Adrenal gland (tissue), 12 donors: ENCODE measurements around the gene CSNK1A1. TPM values are rescaled to one million over a fixed set of nuclear protein-coding genes. Genes with fewer than 3 reads are reported as not detected.
A peak's percentile ranks its signal among the peaks of the same experiment; 100 is the strongest.

Experiments used
- DNase-seq, 7 donors: peaks; one replicate each; pipeline ENCODE4 v3.0.0-alpha.2; 2019 to 2020
- H3K27ac ChIP-seq, 5 donors: fragments of 200-600 bp; sonication (generic) in 4 of 5; 1 replicate in 3 of 5; 2 replicates in 2 of 5; pipeline versions ENCODE4 v1.5.1 to v1.8.0; 2016 to 2020; ENCODE audit warnings: mild to moderate bottlenecking in 1 of 5
- H3K27me3 ChIP-seq: fragments of 200-600 bp; 2 replicates; pipeline ENCODE4 v1.8.0; 2021
- H3K36me3 ChIP-seq, 2 donors: fragments of 200-600 bp; replicated peaks in 1 of 2; 1 replicate in 1 of 2; 2 replicates in 1 of 2; pipeline versions ENCODE4 v1.5.1 to v1.8.0; 2018 to 2022
- H3K4me1 ChIP-seq, 2 donors: fragments of 200-600 bp; replicated peaks in 1 of 2; 1 replicate in 1 of 2; 2 replicates in 1 of 2; pipeline versions ENCODE4 v1.5.1 to v1.8.0; 2018 to 2021
- H3K4me3 ChIP-seq, 4 donors: fragments of 200-600 bp; sonication (generic) in 3 of 4; one replicate each; pipeline ENCODE4 v1.5.1; 2016 to 2018
- H3K9me3 ChIP-seq, 3 donors: fragments of 200-600 bp; sonication (generic) in 1 of 3; replicated peaks in 1 of 3; 1 replicate in 2 of 3; 2 replicates in 1 of 3; pipeline versions ENCODE4 v1.5.1 to v1.8.0; 2016 to 2021
- CTCF ChIP-seq, 6 experiments: fragments of 450-650 bp in 4 of 6; fragments of 200-600 bp in 2 of 6; sonication (generic) in 1 of 6; IDR thresholded peaks; 1 replicate in 5 of 6; 2 replicates in 1 of 6; pipeline versions ENCODE4 v1.5.1 to v1.8.0; 2016 to 2021; ENCODE audit warnings: antibody characterized with exemption in 6 of 6, mild to moderate bottlenecking in 2 of 6, moderate library complexity in 1 of 6
- POLR2A ChIP-seq, 2 donors: fragments of 450-650 bp; IDR thresholded peaks; one replicate each; pipeline ENCODE4 v1.6.1; 2017; ENCODE audit warnings: antibody characterized with exemption in 2 of 2, mild to moderate bottlenecking in 2 of 2, moderate library complexity in 1 of 2
- WGBS, 4 donors: extraction: QIAGEN DNeasy Blood & Tissue Kit in 2 of 4; methylation state at CpG; one replicate each; pipeline versions ENCODE4 v1.1.5 to v1.1.7; 2013 to 2017; 5-methylcytosine and 5-hydroxymethylcytosine counted together
- intact Hi-C, 2 donors: fragments of 100-400 bp; cut with DNase I; formaldehyde crosslinking; loops; one replicate each; pipeline versions ENCODE4 v1.14.1 to v1.15.0; 2022 to 2023
- polyA plus RNA-seq, 3 donors: library from polyadenylated mRNA; stranded (reverse); fragments of 200-250 nt in 2 of 3; fragments of 350-450 nt in 1 of 3; fragmentation: Illumina TruSeq in 1 of 3; extraction: RNeasy Lipid Tissue Mini Kit (QIAGEN cat#74804) in 1 of 3; gene quantifications; one replicate each; pipeline ENCODE4 v1.2.3, GENCODE V29; 2013 to 2014
- total RNA-seq, 9 donors: library from RNA; depleted of rRNA in 4 of 9; stranded (reverse); fragments of >200 nt in 4 of 9; fragments of 120-200 nt in 1 of 9; fragmentation: NEBNext Ultra II Directional in 1 of 9; extraction: Animal tissue kit (Norgen Biotek cat#: 25700) in 1 of 9; gene quantifications; one replicate each; pipeline versions ENCODE4 v1.1.0 to v1.2.4, GENCODE V29; 2013 to 2023
- donor health status: healthy with polysubstance abuse.
- donor health status: Bipolar disorder and iron deficiency.
- donor health status: DM: yes; HTN: yes; CAD: no.
- donor health status: DM: no; HTN: no; CAD: no.
- donor health status: DM: no; HTN: no; CAD: no.
- donor health status: DM: yes; HTN: yes; CAD: no.

Gene CSNK1A1
- total and polyA plus RNA-seq, 12 donors = 51.0 to 301 (median 220) TPM

- H3K4me1 ChIP-seq = peaks cover 6 to 19% of the 10 kb centered on the region in 2 donors
- WGBS, 4 donors = 90 to 94% (median 93%) methylated on average over 18 of the region's 18 CpGs
- H3K4me3 ChIP-seq = no peak overlapping the region
- no peak for TF ChIP-seq POLR2A (IDR thresholded peaks at IDR 0.05)
- TF ChIP-seq CTCF (IDR thresholded peaks at IDR 0.05) = no peak
- no peak overlapping the region for H3K27ac ChIP-seq
- no peaks in the 10 kb centered on the region for H3K27me3 ChIP-seq
- intact Hi-C loops = no loop called here
- no peak for DNase-seq
- no peaks in the 10 kb centered on the region for H3K9me3 ChIP-seq
- peaks cover 0 to 9% of the 10 kb centered on the region in 2 donors for H3K36me3 ChIP-seq
Measured at GRCh38 chr5:149552553-149553160, 1.4 kb upstream of the CSNK1A1 start.

GRCh38 chr5:149552038-149552494 is 827 bp upstream of the CSNK1A1 start:
- Histone ChIP-seq H3K4me1 (peaks cover 12 to 24% of the 10 kb centered on the region in 2 donors), H3K27ac (peak overlapping the region; percentile 55 to 100 (median 99)), H3K9me3 (no peaks in the 10 kb centered on the region), H3K36me3 (peaks cover 0 to 14% of the 10 kb centered on the region in 2 donors), H3K27me3 (no peaks in the 10 kb centered on the region), H3K4me3 (peak overlapping the region in 2 of 4 donors; percentile 66 to 98)
- TF ChIP-seq CTCF (IDR thresholded peaks at IDR 0.05) = peak in 1 of 6 experiments; percentile 41
- no peak for TF ChIP-seq POLR2A (IDR thresholded peaks at IDR 0.05)
- no peak for DNase-seq
- intact Hi-C loops = no loop called here
- 25 to 35% (median 27%) methylated on average over 6 of the region's 6 CpGs for WGBS, 4 donors

- WGBS, 4 donors = 0 to 1% (median 0%) methylated on average over 15 to 40 of the region's 40 CpGs
- intact Hi-C loops = no loop called here
- Histone ChIP-seq H3K9me3 (no peaks in the 10 kb centered on the region), H3K4me1 (peaks cover 14 to 37% of the 10 kb centered on the region in 2 donors), H3K36me3 (peaks cover 0 to 27% of the 10 kb centered on the region in 2 donors), H3K27ac (peak overlapping the region; percentile 84 to 100 (median 99)), H3K4me3 (peak overlapping the region; percentile 62 to 98 (median 73)), H3K27me3 (no peaks in the 10 kb centered on the region)
- DNase-seq = peak in 5 of 7 donors; percentile 35 to 66 (median 49)
- no peak for TF ChIP-seq CTCF (IDR thresholded peaks at IDR 0.05)
- TF ChIP-seq POLR2A (IDR thresholded peaks at IDR 0.05) = no peak
Measured at GRCh38 chr5:149550594-149551226, 529 bp downstream of the CSNK1A1 start.

- Histone ChIP-seq H3K27me3 (no peaks in the 10 kb centered on the region), H3K4me3 (peak overlapping the region; percentile 62 to 98 (median 73)), H3K4me1 (peaks cover 14 to 42% of the 10 kb centered on the region in 2 donors), H3K9me3 (no peaks in the 10 kb centered on the region), H3K27ac (peak overlapping the region; percentile 84 to 100 (median 99)), H3K36me3 (peaks cover 0 to 32% of the 10 kb centered on the region in 2 donors)
- peak in 3 of 7 donors; percentile 46 to 54 (median 48) for DNase-seq
- intact Hi-C loops = no loop called here
- WGBS, 4 donors = 0 to 2% (median 0%) methylated on average over 12 of the region's 12 CpGs
- no peak for TF ChIP-seq CTCF (IDR thresholded peaks at IDR 0.05)
- TF ChIP-seq POLR2A (IDR thresholded peaks at IDR 0.05) = peak in 1 of 2 donors; percentile 66
Measured at GRCh38 chr5:149550268-149550583, 1.0 kb downstream of the CSNK1A1 start.
